ENCODE measurements around the gene IWS1.

GRCh38 chr2:127506510-127506909 lies 19.8 kb downstream of the IWS1 start:
- TF ChIP-seq CTCF (IDR thresholded peaks at IDR 0.05) = no peak
- no peak for TF ChIP-seq POLR2A (IDR thresholded peaks at IDR 0.05)
